ENCODE measurements around the gene SLC10A1. TPM values are rescaled to one million over a fixed set of nuclear protein-coding genes. Genes with fewer than 3 reads are reported as not detected.

Gene SLC10A1
- total and polyA plus RNA-seq, 2 experiments from 2014 or later = 0.10 TPM; not detected in 1

DNA sequence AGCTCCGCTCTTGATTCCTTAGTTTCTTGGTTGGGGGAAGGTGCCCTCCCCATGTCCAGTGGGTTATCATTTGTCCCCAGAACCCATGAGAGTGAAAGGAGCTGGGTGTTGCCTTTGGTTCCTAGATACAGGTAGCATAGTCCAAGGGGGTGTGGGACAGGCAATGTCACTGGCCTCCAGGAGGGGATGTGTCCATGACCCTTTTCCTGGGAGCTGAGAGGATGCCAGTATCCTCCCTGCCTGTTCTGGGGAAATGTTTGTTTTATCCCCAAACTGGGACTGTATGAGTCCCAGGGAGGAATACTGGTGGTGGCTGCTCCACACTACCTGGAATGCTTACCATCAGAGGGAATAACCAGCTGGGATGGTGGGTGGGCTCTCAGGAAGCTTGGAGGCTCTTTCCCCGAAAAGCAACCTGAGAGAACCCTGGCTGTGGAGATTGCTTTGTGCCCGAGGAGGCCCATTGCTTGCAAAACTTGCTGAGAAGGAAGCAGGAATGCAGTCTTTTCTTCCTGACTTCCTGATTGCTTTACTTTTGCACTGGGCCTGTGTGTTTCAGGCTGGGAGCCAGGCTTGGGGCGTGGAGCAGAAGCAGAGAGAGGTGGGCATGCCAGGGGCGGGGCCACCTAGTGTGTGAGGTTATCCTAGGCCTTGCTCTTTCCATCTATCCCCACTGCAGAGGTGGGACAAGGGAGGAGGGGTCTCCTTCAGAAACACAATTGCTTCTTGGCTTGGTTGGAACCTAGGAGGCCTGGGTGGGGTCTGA, 715 bp upstream of the SLC10A1 start (continued):
- TF ChIP-seq, protein P1, sequence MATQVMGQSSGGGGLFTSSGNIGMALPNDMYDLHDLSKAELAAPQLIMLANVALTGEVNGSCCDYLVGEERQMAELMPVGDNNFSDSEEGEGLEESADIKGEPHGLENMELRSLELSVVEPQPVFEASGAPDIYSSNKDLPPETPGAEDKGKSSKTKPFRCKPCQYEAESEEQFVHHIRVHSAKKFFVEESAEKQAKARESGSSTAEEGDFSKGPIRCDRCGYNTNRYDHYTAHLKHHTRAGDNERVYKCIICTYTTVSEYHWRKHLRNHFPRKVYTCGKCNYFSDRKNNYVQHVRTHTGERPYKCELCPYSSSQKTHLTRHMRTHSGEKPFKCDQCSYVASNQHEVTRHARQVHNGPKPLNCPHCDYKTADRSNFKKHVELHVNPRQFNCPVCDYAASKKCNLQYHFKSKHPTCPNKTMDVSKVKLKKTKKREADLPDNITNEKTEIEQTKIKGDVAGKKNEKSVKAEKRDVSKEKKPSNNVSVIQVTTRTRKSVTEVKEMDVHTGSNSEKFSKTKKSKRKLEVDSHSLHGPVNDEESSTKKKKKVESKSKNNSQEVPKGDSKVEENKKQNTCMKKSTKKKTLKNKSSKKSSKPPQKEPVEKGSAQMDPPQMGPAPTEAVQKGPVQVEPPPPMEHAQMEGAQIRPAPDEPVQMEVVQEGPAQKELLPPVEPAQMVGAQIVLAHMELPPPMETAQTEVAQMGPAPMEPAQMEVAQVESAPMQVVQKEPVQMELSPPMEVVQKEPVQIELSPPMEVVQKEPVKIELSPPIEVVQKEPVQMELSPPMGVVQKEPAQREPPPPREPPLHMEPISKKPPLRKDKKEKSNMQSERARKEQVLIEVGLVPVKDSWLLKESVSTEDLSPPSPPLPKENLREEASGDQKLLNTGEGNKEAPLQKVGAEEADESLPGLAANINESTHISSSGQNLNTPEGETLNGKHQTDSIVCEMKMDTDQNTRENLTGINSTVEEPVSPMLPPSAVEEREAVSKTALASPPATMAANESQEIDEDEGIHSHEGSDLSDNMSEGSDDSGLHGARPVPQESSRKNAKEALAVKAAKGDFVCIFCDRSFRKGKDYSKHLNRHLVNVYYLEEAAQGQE (IDR thresholded peaks at IDR 0.05; ENCODE audit: unreplicated experiment) = no peak
- no peak for TF ChIP-seq ZNF114 (CRISPR knock-in tag; IDR thresholded peaks at IDR 0.05)
- TF ChIP-seq CREB1 (CRISPR knock-in tag; IDR thresholded peaks at IDR 0.05; ENCODE audit: low read depth) = no peak

DNA sequence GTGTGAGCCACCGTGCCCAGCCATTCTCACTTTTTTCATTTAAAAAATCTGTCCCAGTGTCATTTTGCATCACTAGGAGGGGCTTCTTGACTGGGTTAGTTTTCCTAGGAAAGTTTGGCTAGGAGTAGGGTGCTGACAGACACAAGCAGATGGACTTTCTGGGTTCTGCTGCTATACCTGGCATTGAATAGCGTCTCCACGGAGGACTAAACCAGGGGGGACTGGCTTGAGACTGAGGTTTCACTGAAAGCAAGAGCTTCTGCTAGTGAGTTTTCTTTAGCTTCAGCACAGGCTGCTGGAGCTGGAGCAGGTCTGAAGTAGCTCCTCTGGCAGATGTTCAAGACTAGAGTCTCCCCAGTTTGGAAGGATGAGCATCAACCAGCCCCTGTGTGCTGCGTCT, 1.4 kb downstream of the SLC10A1 start:
- no peaks in the 10 kb centered on the region for H3K79me2 ChIP-seq (replicated peaks; ENCODE audit: insufficient read depth)
- DNase-seq (ENCODE audit: low spot score) (no peak), ATAC-seq (no peak)
- H3K9me2 ChIP-seq (ENCODE audit: insufficient read depth) = no peaks in the 10 kb centered on the region
- no peak overlapping the region for H3K4me3 Mint-ChIP-seq
- H4K20me1 ChIP-seq (replicated peaks; ENCODE audit: insufficient read depth) = no peaks in the 10 kb centered on the region
- no peaks in the 10 kb centered on the region for H3F3A ChIP-seq (replicated peaks; ENCODE audit: low read depth)
- no peaks in the 10 kb centered on the region; the same call in 1 of the 2 replicates for H3K4me1 ChIP-seq (ENCODE audit: insufficient read depth)
- no peak overlapping the region for H3K27ac Mint-ChIP-seq
- H3K9me3 Mint-ChIP-seq = no peaks in the 10 kb centered on the region; the same call in 1 of the 3 replicates
- no peaks in the 10 kb centered on the region; the same call in 2 of the 3 replicates for H3K36me3 Mint-ChIP-seq (ENCODE audit: low read depth)
- H3K4me2 ChIP-seq = no peak overlapping the region
- H2AFZ ChIP-seq = no peak overlapping the region
- H3K4me1 Mint-ChIP-seq = peaks cover 24% of the 10 kb centered on the region
- TF ChIP-seq ZNF114 (CRISPR knock-in tag; IDR thresholded peaks at IDR 0.05) (no peak), EZH2phosphoT487 (IDR thresholded peaks at IDR 0.05; ENCODE audit: unreplicated experiment) (no peak)
- H3K27me3 ChIP-seq (ENCODE audit: insufficient read depth) = no peaks in the 10 kb centered on the region
- no peak overlapping the region for H3K27ac ChIP-seq (ENCODE audit: low read depth)
- peaks cover 12% of the 10 kb centered on the region for H3K27me3 Mint-ChIP-seq (ENCODE audit: insufficient read depth, low read depth, poor library complexity)
- H3K4me3 ChIP-seq = no peak overlapping the region
- H3K36me3 ChIP-seq (ENCODE audit: insufficient read depth) = no peaks in the 10 kb centered on the region

DNA sequence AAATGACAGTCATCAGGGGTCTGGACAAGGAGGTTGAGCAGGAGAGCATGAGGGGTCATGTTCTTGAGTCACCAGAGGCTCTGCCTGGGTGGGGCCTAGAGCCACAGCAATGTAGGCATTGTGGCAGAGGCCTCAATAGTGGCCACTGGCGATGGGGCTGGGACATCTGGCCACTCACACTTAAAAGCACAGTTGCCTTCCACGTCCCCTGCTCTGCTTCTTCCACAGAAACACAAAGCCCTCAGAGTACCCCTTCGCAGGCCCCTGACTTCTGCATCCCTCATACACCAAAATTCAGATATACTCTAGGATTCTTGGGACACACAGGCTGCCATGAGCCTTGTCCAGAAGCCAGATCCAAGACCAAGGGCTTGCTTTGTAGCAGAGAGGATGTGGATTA, 2.2 kb downstream of the SLC10A1 start:
- Histone ChIP-seq H3K36me3 (ENCODE audit: insufficient read depth) (no peaks in the 10 kb centered on the region), H3K4me1 (ENCODE audit: insufficient read depth) (no peaks in the 10 kb centered on the region; the same call in 1 of the 2 replicates), H2AFZ (no peak overlapping the region), H3F3A (replicated peaks; ENCODE audit: low read depth) (no peaks in the 10 kb centered on the region), H3K4me3 (no peak overlapping the region), H3K27ac (ENCODE audit: low read depth) (no peak overlapping the region), H3K4me2 (no peak overlapping the region), H3K27me3 (ENCODE audit: insufficient read depth) (no peaks in the 10 kb centered on the region), H4K20me1 (replicated peaks; ENCODE audit: insufficient read depth) (no peaks in the 10 kb centered on the region), H3K79me2 (replicated peaks; ENCODE audit: insufficient read depth) (no peaks in the 10 kb centered on the region), H3K9me2 (ENCODE audit: insufficient read depth) (no peaks in the 10 kb centered on the region)
- Mint-ChIP-seq H3K27me3 (ENCODE audit: insufficient read depth, low read depth, poor library complexity) (peaks cover 12% of the 10 kb centered on the region), H3K36me3 (ENCODE audit: low read depth) (no peaks in the 10 kb centered on the region; the same call in 2 of the 3 replicates), H3K4me1 (peaks cover 20% of the 10 kb centered on the region), H3K9me3 (no peaks in the 10 kb centered on the region; the same call in 1 of the 3 replicates), H3K27ac (no peak overlapping the region), H3K4me3 (no peak overlapping the region)
- no peak for DNase-seq (ENCODE audit: low spot score)
- no peak for TF ChIP-seq STAT1 (IDR thresholded peaks at IDR 0.05; ENCODE audit: unreplicated experiment)
- no peak for ATAC-seq

All from GM23338 (cell line).